Right ventricle myocardium inferior (tissue), 1 donor: Measurements from ENCODE around the gene SLC25A43. TPM values are rescaled to one million over a fixed set of nuclear protein-coding genes. Genes with fewer than 3 reads are reported as not detected.
"Not testable (repeated sequence)": the region's sequence is repeated elsewhere in the genome, so short reads cannot be mapped to it uniquely, and the experiment has no call there.

Experiments
- ATAC-seq: fragments of 200-7000 bp; cut with Tn5 transposase; one replicate; pipeline ENCODE4 v1.9.1; 2020; ENCODE audit warnings: mild to moderate bottlenecking, moderate library complexity
- DNase-seq: peaks from one replicate; pipeline ENCODE4 v3.0.0; 2021; ENCODE audit errors: missing footprints
- intact Hi-C: fragments of 100-400 bp; cut with DNase I; formaldehyde crosslinking; loops from one replicate; pipeline ENCODE4 v1.11.0; 2022
- total RNA-seq: library from RNA; stranded (reverse); fragmentation: NEBNext Ultra II Directional; extraction: Animal tissue kit (Norgen Biotek cat#: 25700); gene quantifications from one replicate; pipeline ENCODE4 v1.2.1, GENCODE V29; 2021
- donor health status: DM: no; HTN: yes; CAD: no; lungs with severe emphysema.

Gene SLC25A43
- total RNA-seq, 1 donor from 2014 or later, result 2.2 TPM

GRCh38 chrX:119401569-119401968 is 2.4 kb downstream of the SLC25A43 start:
- ATAC-seq, result no peak
- intact Hi-C loops, result no loop called here
- DNase-seq, result no peak

DNA sequence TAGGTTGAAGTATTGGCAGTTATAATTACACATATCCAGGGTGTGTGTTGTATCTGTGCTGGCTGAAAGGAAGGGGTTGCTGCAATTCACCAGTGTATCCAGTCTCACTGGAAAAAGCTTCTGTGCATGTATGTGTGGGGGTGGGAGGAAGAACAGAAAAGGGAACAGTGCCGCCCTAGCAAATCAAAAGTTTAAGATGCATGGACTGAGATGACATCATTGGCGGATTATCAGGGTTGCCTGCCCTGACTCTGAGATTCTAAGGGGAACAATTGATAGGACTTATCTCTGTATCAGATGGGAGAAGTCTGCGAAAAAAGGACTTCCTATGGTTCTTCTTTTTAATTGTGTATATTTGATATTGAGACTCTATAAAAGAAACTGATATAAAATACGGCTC is 3.5 kb downstream of the SLC25A43 start:
- DNase-seq, result no peak
- no peak for ATAC-seq
- intact Hi-C loops, result no loop called here

- intact Hi-C loops, result no loop called here
- DNase-seq (no peak), ATAC-seq (no peak)
Measured at GRCh38 chrX:119406776-119407175, 7.6 kb downstream of the SLC25A43 start.

DNA sequence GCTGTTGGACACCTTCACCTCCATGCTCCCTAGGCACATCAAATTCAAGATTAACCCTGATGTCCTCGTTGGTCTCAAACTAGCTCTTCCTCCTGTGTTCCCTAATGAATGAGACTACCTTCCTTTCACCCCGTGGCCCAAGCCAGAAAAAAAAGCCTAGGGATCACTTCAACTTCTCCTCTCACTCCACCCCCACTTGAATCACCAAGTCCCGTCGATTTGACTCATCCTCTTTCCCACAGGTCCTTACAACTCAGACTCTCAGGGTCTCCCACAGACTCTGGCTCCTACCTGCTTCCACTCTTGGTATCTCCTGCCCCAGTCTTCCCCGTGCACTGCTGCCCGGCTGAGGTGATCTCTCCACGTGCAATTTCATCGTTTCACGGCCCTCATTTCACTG is 8.5 kb downstream of the SLC25A43 start:
- DNase-seq (no peak), ATAC-seq (no peak)
- intact Hi-C loops, result no loop called here

GRCh38 chrX:119410027-119410819 is 11.1 kb downstream of the SLC25A43 start:
- intact Hi-C loops, result no loop called here
- no peak for DNase-seq
- ATAC-seq, result no peak

DNA sequence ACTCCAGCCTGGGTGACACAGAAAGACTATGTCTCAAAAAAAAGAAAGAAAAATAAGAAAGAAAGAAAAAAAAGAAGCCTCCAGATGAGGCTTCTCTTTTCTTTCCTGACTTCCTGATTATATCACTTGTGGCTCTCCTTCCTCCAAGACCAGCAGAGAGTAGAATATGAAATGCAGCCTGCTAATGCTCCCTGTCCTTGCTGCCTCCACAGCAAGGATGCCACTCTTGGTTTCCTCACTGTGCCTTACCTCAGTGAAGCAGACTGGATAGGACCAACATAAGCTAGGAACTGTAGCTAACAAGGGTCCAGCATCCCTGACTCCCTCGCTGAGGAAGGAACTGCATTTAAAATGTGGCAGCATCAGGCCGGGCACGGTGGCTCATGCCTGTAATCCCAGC is 11.7 kb downstream of the SLC25A43 start:
- intact Hi-C loops, result no loop called here
- ATAC-seq (no peak), DNase-seq (no peak)

DNA sequence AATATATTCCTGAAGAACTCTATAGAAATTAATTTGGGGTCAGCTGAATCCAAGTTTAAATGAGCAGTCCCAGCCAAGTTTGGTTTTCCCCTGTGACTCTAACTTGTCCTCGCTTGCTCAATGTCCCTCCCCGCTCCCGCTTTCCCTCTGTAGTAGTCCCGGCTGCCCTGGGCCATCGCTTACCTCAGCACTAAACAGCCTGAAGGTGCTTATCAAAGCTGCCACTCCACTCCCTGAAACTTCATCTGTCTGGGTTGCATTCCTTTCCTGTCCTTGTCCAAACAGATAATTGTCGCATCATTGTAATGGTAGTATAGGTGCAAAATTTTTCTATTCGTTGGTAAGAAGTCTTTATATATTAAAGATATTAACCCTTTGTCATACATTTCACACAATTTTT is 12.8 kb downstream of the SLC25A43 start:
- ATAC-seq, result no peak
- no peak for DNase-seq
- intact Hi-C loops, result no loop called here

GRCh38 chrX:119417376-119417775 is 18.2 kb downstream of the SLC25A43 start:
- intact Hi-C loops, result no loop called here
- ATAC-seq (no peak), DNase-seq (no peak)

DNA sequence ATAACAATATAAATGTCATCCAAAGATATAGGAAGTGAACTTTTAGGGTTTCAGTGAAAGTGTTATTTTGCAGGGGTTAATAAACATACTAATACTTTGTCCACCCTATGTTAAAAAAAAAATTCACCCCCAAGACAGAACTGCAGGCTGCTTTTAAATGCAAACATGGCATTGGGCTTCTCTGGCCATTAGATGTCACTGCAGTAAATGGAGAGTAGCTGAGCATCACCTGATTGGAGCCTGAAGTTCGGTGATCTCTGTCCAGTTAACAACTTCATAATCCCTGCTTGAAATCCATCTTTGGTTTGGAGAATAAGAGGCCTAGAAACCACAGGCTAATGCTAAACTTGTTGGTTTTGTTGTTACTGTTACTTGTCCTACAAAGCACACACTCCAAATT is 18.7 kb downstream of the SLC25A43 start:
- intact Hi-C loops, result loop anchor here (1.0 kb wide), 1 partner anchor 94 kb away; no protein-coding TSS in a partner anchor
- ATAC-seq (no peak), DNase-seq (no peak)

DNA sequence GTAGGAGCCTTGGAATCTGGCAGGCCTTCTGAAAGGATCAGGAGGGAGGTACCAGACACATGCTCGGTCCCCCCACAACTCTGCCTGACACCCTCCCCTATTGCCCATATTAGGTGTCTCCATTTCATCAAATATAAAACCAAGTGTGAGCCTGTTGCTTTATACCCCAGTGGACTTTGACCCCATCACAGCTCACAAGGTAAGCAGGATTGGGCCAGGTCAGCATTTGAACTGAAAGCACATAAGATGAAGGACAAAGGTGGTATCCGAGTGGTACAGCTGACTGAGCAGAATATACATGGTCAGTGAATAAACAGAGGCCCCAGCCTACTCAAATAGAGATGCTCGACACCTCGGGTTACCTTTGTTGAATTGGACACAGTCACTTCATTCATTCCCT is 20.0 kb downstream of the SLC25A43 start:
- intact Hi-C loops, result no loop called here
- DNase-seq (no peak), ATAC-seq (no peak)

DNA sequence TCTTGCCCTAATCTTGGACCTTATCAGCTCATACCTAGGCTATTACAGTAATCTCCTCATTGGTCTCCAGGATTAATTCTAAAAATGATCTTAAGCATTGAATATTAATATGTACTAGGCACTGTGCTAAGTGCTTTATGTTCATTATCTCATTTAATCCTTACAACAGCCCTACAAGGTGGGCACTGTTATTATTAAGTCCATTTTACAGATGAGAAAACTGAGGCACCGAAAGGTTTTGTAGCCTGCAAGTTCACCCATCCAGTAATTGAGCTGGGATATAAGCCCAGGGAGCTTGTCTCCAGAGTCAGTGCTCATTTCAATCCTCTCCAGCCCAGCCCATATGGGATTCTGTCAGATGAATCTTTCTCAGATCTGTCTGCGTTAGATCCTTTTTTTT is 20.8 kb downstream of the SLC25A43 start:
- intact Hi-C loops, result no loop called here
- no peak for ATAC-seq
- no peak for DNase-seq

DNA sequence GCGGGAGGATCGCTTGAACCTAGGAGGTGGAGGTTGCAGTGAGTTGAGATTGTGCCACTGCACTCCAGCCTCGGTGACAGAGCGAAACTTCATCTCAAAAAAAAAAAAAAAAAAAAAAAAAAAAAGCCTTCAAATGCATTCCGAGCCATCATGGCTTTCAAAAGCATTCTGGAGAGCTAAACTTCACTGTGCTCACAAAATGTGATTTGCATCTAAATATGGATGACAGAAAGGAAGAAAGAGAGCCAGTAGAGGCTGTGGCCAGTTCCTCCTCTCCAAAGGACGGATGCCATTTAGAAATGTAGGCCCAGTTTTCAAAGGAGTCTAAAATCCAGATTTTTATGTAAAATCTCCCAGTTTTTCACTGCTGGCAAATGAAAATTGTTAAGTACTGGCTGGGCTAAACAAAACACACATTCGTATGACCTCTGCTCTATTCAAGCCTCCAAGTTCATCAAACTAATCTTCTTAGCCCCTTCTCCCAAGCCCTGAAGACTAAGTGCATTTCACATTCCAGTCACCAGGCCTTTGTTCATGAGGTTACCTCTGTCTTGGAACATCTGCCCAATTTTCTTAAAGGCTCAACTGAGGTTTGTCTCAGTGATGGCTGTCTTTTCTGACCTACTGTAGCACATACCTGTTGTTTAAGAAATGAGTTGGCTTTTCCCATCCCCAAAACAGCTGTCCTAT is 22.0 kb downstream of the SLC25A43 start:
- intact Hi-C loops, result no loop called here
- ATAC-seq, result no peak
- DNase-seq, result no peak

DNA sequence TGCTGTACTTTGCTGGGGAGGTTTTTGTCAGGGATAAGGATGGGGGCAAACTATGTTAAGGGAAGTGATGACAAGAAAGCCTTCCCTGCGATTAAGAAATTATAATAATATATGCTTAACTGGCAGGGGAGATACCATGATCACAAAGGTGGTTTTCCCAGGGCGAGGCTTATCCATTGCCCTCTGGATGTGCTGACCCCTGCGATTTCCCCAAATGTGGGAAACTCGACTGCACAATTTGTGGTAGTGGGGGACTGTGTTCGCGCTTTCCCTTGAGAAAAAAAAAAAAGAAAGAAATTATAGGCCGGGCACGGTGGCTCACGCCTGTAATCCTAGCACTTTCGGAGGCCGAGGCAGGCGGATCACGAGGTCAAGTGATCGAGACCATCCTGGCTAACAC is 24.5 kb downstream of the SLC25A43 start:
- ATAC-seq (no peak), DNase-seq (no peak)
- intact Hi-C loops, result no loop called here

DNA sequence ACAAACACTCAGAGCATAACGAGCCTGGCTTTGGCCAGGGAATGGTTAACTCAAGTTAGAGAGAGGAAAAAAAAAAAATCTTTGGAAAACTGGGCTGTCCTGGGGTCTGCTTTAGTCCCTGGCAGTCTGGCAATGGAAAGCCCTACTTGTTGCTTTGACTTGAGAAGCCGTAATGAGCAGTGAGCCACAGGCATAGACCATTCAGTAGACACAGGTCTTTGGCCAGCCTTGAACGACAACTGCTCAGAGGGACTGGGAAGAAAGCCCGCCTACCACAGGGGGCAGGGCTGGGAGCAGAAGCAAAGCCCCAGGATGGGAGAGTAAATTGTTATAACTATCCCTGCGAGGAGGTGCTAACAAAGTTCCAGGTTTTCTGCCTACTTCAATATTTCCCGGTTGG is 25.9 kb downstream of the SLC25A43 start:
- intact Hi-C loops, result loop anchor here (5.0 kb wide), 1 partner anchor 42 kb away; the partner anchor contains the start of gene SLC25A5

GRCh38 chrX:119427024-119427794 is 28.1 kb downstream of the SLC25A43 start:
- peak; percentile 88 for ATAC-seq

More for the DNA sequence above, 25.9 kb downstream of the SLC25A43 start:
- ATAC-seq (no peak), DNase-seq (no peak)

GRCh38 chrX:119427795-119428185 is 28.7 kb downstream of the SLC25A43 start:
- intact Hi-C loops, result loop anchor here (5.0 kb wide), 1 partner anchor 40 kb away; the partner anchor contains the start of gene SLC25A5
- DNase-seq (no peak), ATAC-seq (no peak)

More at GRCh38 chrX:119427024-119427794, 28.1 kb downstream of the SLC25A43 start:
- DNase-seq, result no peak
- intact Hi-C loops, result loop anchor here (5.0 kb wide), 1 partner anchor 40 kb away; the partner anchor contains the start of gene SLC25A5

GRCh38 chrX:119429471-119429870 is 30.3 kb downstream of the SLC25A43 start:
- ATAC-seq, result no peak
- DNase-seq, result no peak
- intact Hi-C loops, result loop anchor here (5.0 kb wide), 1 partner anchor 38 kb away; the partner anchor contains the start of gene SLC25A5

DNA sequence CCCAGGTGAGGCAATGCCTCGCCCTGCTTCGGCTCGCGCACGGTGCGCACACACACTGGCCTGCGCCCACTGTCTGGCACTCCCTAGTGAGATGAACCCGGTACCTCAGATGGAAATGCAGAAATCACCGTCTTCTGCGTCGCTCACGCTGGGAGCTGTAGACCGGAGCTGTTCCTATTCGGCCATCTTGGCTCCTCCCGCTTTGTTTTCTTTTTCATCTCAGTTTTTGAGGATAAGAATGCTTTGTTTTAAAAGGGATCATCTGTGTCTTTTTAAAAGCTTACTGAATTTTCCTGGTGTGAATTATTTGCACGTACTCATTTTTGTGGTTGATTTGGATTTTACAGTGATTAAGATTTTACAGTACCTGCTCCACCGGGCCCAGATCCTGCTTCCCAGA is 42.2 kb downstream of the SLC25A43 start:
- intact Hi-C loops, ATAC-seq, DNase-seq: not testable (repeated sequence)

DNA sequence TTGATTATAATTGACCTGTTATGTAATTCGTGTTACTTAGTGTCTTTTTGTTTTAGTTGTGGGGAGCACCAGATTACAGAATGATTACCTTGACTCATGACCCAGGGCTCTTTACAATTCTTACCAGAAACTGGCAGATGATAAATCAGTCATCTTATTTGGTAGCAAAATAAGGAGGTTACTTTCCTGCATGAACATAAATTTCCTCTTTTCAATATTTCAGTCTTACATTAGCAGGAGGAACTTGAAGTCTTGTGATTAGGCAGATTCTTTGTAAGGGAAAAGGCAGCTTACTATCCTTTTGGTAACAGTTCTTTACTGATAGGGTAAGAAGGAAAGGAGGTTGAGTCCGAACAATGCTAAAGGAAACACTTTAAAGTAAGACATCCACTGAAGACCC is 43.1 kb downstream of the SLC25A43 start:
- DNase-seq, result no peak
- no peak for ATAC-seq
- intact Hi-C loops, result no loop called here
